ENCODE data around the gene RPS6KA2.
"Not testable (repeated sequence)": the region's sequence is repeated elsewhere in the genome, so short reads cannot be mapped to it uniquely, and the experiment has no call there.

Gene RPS6KA2

DNA sequence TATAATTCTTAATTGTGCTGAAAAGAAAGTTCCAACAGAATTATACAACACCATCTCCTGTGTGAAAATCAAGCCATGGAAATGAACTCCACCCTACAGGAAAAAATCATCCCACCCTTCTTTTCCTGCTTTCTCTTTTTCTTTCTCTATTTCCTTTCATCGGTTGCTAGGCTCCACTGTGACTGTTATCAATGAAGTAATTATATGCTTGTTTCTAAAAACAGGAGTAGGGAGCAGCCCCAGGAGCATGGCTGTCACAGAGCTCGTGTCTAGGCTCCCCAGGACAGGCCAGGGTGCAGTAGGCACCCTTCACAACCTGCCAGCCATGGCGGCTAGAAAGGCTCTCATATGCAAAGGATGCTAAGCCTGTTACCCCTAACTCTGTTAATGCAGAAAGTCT is 257.3 kb downstream of the RPS6KA2 start:
- no peak for DNase-seq (ENCODE audit: low read depth)

GRCh38 chr6:166366921-166367320 is 260.1 kb downstream of the RPS6KA2 start:
- no peak for DNase-seq (ENCODE audit: low read depth)

DNA sequence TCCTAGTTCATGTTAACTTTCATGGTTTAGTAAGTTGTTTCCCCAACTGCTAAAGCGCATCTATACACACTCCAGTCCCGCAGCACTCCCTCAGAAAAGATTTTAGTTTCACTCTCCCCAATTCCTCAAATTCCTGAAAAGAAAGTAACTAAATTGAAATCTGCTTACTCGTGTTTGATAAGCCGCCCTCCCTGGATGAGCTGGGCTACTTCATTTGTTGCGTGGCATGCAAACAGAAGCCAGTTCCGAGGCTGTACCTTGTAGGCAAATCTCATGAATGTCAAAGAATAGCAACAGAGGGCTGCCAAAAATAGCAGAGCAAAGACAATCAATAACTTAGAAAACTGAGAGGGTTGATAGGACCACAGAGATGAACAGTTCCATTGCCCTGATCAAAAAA is 261.2 kb downstream of the RPS6KA2 start:
- no peak for DNase-seq (ENCODE audit: low read depth)

GRCh38 chr6:166365221-166365620 is 261.8 kb downstream of the RPS6KA2 start:
- DNase-seq (ENCODE audit: low read depth): no peak

DNA sequence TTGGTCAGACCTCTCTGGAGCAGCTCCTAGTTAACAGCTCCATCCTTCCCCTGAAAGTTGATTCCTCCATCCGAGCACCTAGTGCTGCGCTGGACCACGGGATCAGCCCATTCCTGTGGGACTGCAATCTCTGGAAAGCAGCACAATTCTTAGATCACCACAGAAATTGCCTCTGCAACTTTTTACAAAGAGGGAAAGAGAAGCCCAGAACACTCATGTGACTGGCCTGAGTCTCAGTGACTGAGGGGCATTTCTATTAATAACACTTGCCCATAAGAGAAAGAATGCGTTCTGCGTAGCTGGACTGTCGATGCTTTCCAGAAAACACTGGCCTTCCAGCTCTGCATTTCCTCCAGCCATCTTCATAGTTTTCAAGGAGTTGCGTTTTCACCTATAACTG is 262.6 kb downstream of the RPS6KA2 start:
- DNase-seq (ENCODE audit: low read depth): no peak

DNA sequence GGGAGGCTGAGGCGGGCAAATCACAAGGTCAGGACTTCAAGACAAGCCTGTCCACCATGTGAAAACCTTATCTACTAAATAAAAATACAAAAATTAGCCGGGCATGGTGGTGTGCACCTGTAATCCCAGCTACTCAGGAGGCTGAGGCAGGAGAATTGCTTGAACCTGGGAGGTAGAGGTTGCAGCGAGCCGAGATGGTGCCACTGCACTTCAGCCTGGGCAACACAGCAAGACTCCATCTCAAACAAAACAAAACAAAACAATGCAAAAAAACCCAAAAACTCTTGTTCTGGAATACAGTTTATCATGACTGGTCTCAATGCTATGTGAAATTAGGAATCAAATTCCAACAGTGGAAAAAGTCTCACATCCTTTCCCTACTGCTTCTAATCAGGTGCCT is 264.6 kb downstream of the RPS6KA2 start:
- DNase-seq (ENCODE audit: low read depth): not testable (repeated sequence)

GRCh38 chr6:166361077-166361429 is 266.0 kb downstream of the RPS6KA2 start:
- no peak for DNase-seq (ENCODE audit: low read depth)

DNA sequence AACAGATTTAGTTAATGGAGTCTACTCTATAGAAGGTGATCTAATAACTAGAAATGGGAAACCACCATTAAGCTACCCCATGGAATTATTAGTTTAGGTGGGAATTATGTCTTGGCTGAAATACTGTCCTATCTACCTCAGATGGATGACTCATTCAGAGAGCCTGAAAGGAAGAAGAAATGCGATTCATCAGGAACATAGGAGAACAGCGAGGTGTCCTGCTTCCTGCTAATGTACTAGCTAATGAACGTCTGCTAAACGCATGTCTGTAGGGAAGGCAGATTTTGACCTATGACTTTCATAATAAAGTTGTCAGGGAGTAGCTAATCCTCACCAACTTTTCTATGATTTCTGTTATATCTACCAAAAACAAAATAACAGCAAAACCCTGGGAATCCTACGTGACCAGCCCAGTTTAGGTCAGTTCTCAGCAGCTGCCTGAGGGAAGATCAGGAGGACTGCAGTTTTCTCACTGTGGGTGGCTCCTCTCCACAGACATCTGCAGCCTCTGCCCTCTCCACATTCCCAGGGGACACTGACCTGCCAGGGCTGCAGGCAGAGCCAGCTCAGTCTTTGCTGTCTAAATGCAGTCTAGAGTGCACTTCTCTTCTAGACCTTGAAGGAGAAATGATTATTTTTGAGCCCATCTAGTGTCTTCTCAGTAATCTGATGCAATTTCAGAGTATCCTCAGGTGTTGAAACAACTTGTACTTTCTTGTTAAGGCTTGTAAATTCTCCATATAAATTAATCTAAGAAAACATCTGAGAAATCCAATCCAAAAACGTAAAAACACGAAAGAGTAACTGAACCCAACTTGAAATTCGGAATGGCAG is 266.6 kb downstream of the RPS6KA2 start:
- no peak for DNase-seq (ENCODE audit: low read depth)
